HG02852 (cell line): ENCODE data around the gene KRT31.
"Not testable (repeated sequence)": the region's sequence is repeated elsewhere in the genome, so short reads cannot be mapped to it uniquely, and the experiment has no call there.

Experiments
- ATAC-seq: cut with Tn5 transposase; IDR thresholded peaks from one replicate; pipeline ENCODE4 v1.9.1; 2021; ENCODE audit warnings: mild to moderate bottlenecking, moderate library complexity; ENCODE audit not compliant: unreplicated experiment

Gene KRT31

DNA sequence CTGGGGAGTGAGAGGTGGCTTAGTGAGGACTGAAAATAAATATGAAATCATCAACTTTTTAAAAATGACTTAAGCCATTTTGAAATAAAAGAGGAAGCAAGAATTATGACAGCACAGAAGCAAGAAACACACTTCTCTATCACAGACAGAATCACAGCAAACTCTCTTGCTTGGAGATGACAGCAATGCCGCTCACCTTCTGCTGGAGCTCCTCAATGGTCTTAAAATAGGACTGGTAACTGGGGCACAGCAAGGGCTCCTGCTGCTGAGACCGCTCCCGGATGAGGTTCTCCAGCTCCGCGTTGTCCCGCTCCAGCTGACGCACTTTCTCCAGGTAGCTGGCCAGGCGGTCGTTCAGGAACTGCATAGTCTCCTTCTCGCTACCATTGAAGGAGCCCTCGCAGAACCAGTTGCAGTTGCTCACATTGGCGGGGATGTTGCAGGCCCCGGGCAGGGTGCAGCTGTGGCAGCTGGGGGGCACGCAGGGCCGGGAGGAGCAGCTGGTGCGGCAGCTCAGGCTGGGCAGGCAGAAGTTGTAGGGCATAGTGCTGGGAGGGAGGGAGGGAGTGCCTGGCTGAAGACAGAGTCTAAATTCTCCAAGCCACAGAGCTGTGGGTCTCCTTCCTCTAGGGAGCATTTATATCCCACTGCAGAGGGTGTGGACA lies at the start of gene KRT31:
Gene KRT31, minus strand, starts transcription at position 613 of the 665 bp plus-strand sequence. Its CDS starts 69 bp downstream, at position 544.
- no peak for ATAC-seq

DNA sequence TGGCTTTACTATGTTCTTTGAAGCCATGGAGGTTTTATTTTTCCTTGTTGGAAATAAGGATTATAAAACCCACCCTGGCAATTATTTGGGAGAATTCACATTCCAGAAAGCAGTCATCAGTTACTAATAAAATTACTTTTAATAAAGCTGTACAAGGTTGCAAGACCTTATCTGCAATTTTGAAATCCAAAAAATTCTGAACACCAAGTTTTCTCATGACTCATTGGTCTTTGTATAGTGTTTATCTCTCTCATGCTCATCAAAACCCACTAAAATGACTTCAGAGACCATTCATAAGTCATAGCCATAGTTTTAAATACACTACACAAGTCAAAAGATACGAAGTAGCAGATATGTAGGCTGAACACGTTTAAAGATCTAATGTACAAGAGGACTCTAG lies 49.4 kb upstream of the KRT31 start:
- no peak for ATAC-seq

DNA sequence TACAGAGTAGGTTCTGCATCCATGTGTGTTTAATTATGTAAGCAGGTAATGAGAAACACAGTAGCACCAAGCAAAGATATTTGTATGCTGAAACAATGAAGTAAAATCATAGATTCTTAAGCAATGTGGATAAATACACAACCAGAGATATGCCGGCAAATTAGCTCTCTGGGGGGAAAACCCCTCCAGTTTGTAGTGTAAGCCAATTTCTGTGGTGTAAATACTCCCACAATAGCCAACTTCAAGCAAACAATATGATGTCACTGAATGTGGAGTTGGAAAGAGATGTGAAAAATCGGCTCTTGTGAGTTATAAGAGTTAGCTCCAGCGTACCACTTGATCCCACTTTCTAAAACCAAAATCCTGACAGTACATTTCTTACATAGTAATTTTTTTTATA lies 47.2 kb upstream of the KRT31 start:
- ATAC-seq = no peak

DNA sequence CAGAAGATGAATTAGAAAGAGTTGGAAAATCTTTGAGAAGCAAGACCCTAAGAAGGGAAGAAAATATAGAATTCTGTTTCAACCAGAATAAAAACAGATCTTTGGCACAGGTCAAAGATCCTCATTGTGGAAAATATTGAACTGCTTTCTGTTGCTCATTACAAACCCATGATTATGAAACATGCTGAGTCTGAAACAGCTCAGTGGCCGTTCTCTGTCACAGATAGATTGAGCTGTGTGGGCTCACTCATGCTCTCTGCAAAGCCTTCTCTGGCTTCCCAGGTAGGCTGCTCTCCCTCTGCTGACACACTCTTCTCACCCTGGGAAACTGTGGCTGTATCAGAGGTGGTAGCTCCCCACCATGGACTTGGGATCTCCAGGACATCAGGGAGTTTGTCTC lies 46.8 kb upstream of the KRT31 start:
- ATAC-seq = no peak

DNA sequence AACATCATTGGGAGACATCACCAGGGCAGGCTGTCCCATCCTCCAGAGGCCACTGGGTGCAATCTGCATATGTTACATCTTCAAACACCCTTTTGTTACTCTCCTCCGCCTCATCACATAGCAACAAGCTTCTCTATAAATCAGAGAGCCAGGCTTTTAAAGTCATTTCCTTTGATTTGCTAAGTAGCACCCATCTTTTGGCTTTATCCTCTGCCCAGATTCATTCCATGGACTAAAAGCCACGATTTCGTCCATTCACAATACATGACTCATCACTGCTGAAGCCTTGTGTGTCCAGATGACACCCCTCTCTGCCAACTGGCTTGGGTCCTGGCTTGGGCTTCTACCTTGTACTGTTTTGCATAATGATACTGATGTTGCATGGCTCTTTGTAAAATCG lies 45.3 kb upstream of the KRT31 start:
- no peak for ATAC-seq

DNA sequence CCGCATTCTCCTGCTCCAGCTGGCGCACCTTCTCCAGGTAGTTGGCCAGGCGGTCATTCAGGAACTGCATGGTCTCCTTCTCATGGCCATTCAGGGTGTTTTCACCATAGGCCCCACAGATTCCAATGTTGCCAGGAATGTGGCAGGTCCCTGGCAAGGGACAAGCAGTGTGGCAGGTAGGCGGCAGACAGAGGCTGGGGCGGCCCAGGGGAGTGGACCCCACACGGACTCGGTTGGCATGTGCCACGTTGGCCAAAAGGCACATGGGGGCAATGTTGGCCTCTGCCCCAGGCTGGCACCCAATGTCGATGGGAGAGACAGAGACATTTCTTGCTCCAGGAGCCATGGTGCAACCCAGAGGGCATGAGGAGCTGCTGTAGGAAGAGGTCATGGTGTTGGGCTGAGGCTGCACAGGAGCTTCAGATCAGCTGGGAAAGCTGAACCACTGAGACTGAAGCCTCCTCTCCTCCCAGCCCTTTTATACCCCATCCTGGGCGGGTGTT lies 43.2 kb upstream of the KRT31 start, which contains the start of gene KRT38:
Gene KRT38, minus strand, starts transcription at position 453 of the 503 bp plus-strand sequence. Its CDS starts 62 bp downstream, at position 391.
- ATAC-seq = no peak

DNA sequence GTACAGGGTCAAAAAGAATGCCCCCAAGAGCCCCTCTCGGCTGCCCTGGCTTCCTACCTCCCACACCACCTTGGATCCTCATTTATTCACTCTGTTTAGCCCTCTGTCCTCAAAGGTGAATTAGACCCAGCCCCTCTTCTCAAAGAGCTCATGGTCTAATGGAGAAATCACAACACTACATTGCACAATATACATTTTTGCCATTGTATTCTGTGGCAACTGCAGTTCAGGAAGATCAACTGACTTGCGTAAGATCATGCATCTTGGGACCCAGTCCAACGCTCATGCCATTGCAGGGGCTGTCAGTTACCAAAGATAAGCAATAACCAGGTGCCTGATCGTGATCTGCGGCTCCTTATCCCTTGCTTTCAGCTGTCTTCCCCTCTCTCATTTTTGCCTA lies 42.0 kb upstream of the KRT31 start:
- ATAC-seq = no peak

DNA sequence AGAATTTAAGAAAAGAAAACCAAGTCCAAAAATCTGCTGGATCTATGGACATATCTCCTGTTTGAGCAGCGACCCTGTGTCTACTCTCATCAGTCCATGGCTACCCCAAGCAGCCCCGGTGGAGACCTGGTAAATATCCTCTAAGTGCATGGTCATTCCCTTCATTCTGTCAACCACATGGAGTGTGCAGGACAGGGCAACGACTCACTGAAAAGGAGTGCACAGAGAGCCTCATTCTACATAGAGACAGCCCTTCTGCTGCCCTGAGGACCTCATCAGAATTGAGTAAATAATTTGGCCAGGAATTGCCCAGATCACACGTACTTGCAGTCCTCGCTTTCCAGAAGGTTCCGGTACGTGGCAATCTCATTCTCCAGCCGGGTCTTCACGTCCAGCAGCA lies 40.4 kb upstream of the KRT31 start:
- ATAC-seq = no peak

DNA sequence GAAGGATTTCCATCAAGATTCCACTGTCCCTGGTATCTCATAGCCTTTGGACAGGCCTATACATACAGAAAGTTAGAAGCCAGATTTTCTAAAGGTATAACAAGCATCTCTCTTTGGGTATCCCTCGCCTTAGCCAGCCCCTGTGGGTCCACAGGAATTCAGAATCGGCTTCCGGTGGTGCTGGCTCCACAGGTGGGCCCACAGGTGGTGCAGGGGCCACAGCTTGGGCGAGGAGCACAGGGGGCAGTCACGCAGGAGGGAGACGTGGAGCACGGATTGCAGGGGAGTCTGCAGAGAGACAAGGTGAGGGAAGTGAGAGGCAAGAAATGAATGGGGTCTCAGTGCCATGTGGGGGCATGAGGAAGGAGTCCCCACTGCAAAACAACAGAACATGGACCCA lies 39.8 kb upstream of the KRT31 start:
- ATAC-seq = no peak

DNA sequence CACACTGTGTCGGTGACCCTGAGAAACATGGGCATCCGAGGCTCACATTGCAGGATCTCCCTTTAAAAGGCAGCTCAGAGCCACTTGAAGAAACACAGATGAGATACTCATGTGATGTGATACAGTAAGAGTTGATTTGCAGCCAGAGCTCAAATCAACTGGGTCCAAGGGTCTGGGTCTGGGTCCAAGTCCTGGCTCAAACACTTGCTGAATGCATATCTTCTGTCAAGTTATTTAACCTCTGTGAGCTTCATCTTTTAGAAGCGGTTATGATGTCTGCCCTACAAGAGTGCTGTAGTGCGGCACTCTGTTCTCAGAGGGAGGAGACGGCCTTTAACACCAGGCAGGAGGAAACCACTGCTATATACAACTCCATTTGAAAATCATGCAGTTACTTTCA lies 37.0 kb upstream of the KRT31 start:
- ATAC-seq = no peak

DNA sequence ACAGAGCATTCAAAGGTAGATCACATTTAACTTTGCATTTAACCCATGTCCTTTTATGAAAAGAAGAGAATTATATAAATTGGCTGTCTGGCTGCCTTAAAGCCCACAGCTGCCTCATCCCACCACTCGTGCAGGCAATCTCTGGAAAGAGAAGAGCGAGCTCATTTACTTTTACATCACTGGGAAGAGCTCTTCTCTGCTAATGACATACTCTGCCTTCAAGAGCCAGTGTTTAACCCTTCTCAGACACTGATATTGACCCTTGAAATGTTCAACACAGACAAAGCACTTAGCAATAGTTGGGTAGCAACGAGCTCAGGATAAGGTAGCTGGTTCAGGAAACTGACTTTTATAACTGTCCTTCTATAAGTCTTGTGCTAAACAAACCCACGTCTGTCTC lies 36.6 kb upstream of the KRT31 start:
- no peak for ATAC-seq

DNA sequence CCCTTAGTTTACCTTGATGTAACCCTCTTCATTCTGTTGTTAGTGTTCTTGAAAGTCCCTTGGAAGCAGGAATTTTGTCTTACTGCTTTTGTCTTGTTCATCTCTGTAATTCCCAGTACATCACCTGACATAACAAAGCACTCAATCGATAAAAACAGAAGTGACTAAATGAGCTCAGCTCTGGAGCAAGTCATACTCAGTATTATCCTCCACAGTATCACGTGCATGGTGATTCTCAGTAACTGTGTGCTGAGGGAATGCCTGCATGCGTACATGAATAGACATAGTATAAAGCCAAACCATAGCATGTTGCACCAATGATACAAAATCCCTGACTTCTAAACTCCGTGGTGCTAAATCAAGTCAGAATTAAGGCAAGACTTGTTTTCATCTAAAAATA lies 36.2 kb upstream of the KRT31 start:
- ATAC-seq = no peak

DNA sequence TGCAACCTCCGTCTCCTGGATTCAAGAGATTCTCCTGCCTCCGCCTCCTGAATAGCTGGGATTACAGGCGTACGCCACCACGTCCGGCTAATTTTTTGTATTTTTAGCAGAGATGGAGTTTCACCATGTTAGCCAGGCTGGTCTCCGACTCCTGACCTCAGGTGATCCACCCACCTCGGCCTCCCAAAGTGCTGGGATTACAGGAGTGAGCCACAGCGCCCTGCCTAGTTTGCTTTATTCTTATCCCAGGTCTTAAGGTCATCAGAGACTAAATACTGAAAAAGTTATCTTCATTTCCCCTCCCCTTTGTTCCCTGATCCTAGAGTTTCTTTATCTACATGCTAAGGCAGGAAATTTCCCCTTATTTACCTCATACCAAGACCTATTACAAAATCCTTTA lies 33.0 kb upstream of the KRT31 start:
- not testable (repeated sequence) for ATAC-seq

DNA sequence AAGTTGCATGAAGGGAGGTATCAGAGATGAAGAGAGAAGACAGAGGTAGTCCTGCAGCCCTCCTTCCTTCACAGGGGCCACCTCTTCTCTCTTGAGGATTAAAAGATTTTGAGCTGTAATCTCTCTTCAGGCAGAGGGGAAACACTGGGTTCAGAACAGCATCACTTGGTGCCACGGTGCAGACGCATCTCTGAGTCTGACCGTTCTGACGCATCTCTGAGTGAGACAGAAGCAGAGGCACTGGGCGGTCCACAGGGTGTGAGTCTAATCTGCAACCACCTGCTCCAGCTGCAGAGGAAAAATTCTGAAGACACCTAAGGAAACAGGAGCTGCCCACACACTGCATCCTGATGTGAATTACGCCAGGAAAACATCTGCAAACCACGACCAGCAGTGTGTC lies 32.3 kb upstream of the KRT31 start:
- ATAC-seq = no peak

DNA sequence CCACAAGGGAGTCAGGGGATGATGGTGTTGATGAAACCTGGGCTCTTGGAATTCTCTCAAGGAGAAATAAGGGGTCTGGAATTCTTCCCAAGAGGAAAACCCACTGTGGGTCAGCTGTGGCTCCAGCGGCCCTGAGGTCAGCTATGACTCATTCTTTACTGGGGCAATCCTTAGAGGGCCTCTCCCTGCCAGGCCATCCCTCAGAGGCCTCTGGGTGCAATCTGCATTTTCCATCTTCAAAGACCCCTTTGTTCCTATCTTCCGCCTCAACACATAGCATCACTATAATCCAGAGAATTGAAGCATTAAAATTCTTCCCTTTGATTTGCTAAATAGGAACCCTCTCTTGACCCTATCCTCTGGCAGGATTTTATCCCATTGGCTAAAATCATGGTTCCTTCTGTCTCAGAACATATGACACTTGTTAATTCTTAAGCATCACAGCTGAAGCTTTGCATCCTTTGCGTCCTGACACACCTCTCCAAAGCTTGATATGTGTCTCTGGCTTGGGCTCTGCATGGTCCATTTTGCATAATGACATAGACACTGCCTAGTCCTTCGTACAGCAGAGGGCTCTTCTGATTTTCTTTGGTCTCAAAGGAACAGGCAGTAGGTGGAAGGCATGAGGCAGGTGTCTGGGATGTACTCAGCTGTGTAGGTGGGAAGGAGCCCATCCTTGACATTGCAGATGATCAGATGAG lies 31.3 kb upstream of the KRT31 start:
- ATAC-seq = no peak

DNA sequence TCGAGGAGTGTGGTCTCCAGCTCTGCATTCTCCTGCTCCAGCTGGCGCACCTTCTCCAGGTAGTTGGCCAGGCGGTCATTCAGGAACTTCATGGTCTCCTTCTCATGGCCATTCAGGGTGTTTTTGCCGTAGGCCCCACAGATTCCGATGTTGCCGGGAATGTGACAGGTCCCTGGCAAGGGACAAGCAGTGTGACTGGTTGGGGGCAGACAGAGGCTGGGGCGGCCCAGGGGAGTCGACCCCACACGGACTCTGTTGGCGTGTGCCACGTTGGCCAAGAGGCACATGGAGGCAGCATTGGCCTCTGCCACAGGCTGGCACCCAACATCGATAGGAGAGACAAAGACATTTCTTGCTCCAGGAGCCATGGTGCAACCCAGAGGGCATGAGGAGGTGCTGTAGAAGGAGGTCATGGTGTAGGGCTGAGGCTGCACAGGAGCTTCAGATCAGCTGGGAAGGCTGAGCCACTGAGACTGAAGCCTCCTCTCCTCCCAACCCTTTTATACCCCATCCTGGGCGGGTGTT lies 26.8 kb upstream of the KRT31 start, which contains the start of gene KRT37:
Gene KRT37, minus strand, starts transcription at position 475 of the 525 bp plus-strand sequence. Its CDS starts 62 bp downstream, at position 413.
- ATAC-seq = no peak

DNA sequence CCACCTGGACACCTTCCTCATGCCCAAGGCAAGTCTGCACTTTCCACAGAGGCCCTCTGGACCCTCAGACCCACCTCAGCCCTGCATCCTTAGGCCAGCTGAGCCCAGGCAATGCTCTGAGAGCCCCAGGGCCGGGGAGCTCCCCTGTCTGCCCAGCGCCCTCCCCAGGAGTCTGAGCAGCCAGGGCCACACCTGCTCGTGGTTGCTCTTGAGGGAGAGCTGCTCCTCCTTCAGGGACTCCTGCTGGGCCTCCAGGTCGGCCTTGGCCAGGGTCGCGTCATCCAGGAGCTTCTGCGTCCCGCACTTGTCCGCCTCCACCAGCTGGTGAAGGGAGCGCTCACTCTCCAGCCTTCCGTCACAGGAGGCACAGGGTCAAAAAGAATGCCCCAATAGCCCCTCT lies 25.2 kb upstream of the KRT31 start:
- ATAC-seq = not testable (repeated sequence)

DNA sequence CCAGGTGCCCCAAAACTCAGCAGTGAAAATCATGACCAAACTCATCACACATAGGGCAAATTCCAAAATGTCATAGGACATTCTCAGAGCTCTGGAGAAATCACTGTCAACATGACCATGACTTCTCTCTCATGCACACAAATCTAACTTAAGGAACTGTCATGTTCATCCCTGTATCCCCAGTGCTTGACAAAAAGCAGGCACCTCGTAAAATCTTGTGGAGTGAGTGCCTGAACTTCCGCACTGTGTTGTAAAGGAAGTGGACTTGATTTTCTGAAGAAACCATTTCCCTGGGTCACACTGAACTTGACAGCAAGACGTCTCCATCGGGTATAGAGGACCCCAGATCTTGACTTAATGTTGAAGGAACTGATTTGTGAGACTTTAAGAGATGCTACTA lies 24.2 kb upstream of the KRT31 start:
- ATAC-seq = no peak

DNA sequence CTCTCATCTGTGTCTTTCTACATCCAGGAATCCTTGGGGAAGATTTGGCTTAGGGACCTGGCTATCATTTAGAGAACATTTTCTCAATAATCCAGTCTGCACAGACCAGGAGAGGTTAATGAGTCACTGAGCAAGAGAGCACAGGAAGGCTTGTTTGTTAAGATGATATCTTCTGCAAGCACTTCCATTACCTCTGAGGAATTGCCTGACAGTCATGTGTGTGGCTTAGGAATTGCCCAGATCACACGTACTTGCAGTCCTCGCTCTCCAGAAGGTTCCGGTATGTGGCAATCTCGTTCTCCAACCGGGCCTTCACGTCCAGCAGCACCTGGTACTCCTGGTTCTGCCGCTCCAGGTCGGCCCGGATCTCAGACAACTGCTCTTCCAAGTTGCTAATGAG lies 23.7 kb upstream of the KRT31 start:
- ATAC-seq = no peak

DNA sequence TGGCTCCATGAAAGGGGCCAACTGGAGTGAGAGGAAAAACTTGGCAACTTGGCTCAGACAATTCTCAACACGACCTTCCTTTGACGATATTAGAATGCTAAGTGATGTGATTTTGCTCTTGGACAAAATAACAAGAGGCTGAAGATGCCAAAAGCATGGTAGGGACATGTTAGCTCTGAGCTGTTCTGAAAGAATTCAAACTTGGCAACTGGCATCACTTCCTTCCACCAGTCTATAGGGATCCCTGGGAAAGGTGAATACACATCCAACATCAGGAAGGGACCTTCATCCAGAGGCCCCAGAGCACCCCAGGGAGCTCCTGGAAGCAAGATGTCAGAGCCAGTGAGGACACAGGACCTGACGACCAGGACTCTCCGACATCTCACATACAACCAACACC lies 22.7 kb upstream of the KRT31 start:
- no peak for ATAC-seq

DNA sequence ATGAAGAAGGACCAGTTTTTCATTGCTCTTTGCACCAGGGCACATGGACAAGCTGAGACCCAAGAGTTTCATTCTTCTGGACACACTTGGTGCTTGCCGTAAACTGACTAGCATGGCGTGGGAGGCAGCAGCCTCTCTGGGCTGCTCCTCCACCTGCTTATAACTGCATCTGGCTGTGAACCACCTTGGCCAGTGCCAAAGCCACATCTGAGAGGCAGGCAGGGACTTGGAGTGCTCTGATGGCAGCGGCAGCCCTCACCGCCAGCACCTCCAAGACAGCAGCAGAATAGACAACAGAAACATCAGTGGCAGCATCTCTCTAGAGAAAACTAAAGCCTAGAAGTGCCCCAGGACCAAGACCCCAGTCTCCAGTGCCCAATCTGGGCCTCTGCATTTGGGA lies 22.3 kb upstream of the KRT31 start:
- ATAC-seq = no peak
